ENCODE measurements around the gene AFAP1L1. TPM values are rescaled to one million over a fixed set of nuclear protein-coding genes. Genes with fewer than 3 reads are reported as not detected.

The AFAP1L1 gene
- total and polyA plus RNA-seq, 10 of the 15 experiments (the other 5 are each of a cell fraction or from before 2014, with no cell fraction given) = 0.11 TPM; not detected in 9

DNA sequence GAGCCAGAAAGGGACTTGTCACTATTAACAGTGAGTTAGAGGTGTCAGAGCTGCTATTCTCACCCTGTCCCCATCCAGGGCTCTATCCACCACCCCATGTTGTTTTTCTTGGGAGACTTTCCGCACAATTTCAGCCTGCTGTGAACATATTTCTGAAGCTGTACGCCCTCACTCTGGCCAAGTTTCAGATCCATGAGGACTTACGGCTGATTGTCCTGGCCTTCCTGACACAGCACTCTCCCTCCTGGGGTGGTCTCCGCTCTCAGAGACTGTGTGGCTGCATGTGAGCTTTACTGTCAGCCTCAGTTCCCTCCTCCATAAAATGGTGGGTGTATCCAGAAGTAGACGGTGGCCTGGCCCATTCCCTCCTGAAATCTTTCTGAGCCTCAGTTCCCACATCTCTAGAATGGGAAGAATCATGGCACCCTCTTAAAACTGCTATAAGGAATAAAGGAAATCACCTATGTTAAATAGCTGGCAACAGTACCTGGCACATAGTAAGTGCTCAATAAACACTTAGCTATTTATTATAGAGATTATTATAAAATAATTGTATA lies 108.2 kb downstream of the AFAP1L1 start:
- POLR2A ChIA-PET = no interaction called here
- no TSS peak for BruUV-seq (replicated peaks)
- no peak overlapping the region for H3K9ac ChIP-seq (ENCODE audit: control insufficient read depth, insufficient read depth, low read length)

More for the DNA sequence above, 108.2 kb downstream of the AFAP1L1 start:
- Histone ChIP-seq H4K20me1 (ENCODE audit: control insufficient read depth, insufficient read depth) (no peaks in the 10 kb centered on the region), H3K4me2 (ENCODE audit: control insufficient read depth, insufficient read depth) (no peak overlapping the region), H3K9me3 (replicated peaks; ENCODE audit: control insufficient read depth, insufficient read depth, low read length) (no peaks in the 10 kb centered on the region), H3K27ac (ENCODE audit: control insufficient read depth, insufficient read depth) (no peak overlapping the region), H3K4me1 (ENCODE audit: control insufficient read depth, insufficient read depth, low read length) (no peaks in the 10 kb centered on the region), H3K79me2 (ENCODE audit: control insufficient read depth, insufficient read depth, low read length) (no peaks in the 10 kb centered on the region), H3K36me3 (ENCODE audit: control insufficient read depth in 2 of 2, insufficient read depth in 2 of 2, low read length in 1 of 2) (no peaks in the 10 kb centered on the region), H2AFZ (ENCODE audit: control insufficient read depth, low read depth, low read length) (no peak overlapping the region), H3K4me3 (no peak overlapping the region), H3K27me3 (replicated peaks in 1 of 2; ENCODE audit: control insufficient read depth in 2 of 2, insufficient read depth in 2 of 2, low read length in 1 of 2) (peaks cover 0 to 2% of the 10 kb centered on the region in 2 experiments; a peak in 2 of 4 replicates)
- ATAC-seq (no peak), FAIRE-seq (no peak), DNase-seq (ENCODE audit: low read depth, low spot score) (no peak)
- 60% methylated on average over 5 of the region's 5 CpGs for WGBS (ENCODE audit: insufficient coverage, insufficient replicate concordance, low lambda C conversion rate, missing lambda C conversion rate)
- intact Hi-C loops (cut with micrococcal nuclease; ENCODE audit: unreplicated experiment) = loop anchor here (5.0 kb wide), 1 partner anchor 237 kb away; no protein-coding TSS in a partner anchor
- CTCF ChIA-PET = interaction anchor here (0.7 to 12.8 kb wide), 10 partner anchors 8 to 238 kb away, joined by 3 to 137 read pairs (median 24); no protein-coding TSS in a partner anchor
- TF ChIP-seq PAX5 (IDR thresholded peaks at IDR 0.05; ENCODE audit: borderline replicate concordance, low read depth, low read length) = no peak
- TF ChIP-seq NFIC (IDR thresholded peaks at IDR 0.05; ENCODE audit: low read depth, low read length) = no peak
- TF ChIP-seq CBFB (IDR thresholded peaks at IDR 0.05; ENCODE audit: low read depth) = no peak
- TF ChIP-seq IRF5 (IDR thresholded peaks at IDR 0.05; ENCODE audit: borderline replicate concordance) = no peak
- TF ChIP-seq RCOR1 (conservative IDR thresholded peaks at IDR 0.05; ENCODE audit: low read depth, low read length) = no peak
- no peak for TF ChIP-seq CEBPZ (IDR thresholded peaks at IDR 0.05; ENCODE audit: low read depth, low read length)
- in situ Hi-C loops (cut with MboI) = no loop called here
- RAD21 ChIA-PET (ENCODE audit: unreplicated experiment) = interaction anchor here (0.9 to 4.9 kb wide), 4 partner anchors 49 to 185 kb away, joined by 3 to 22 read pairs (median 4); partner anchors contain the start of gene CSNK1A1
- SMC1A ChIA-PET (ENCODE audit: uncharacterized antibody, unreplicated experiment) = interaction anchor here (2.0 to 6.5 kb wide), 2 partner anchors 53 to 185 kb away, joined by 7 to 52 read pairs; no protein-coding TSS in a partner anchor

All from GM12878 (cell line).